ENCODE measurements around the gene TXNDC16.

TXNDC16 gene

GRCh38 chr14:52446355-52446754 lies 106.0 kb downstream of the TXNDC16 start:
- DNase-seq = no peak

GRCh38 chr14:52443506-52443905 lies 108.8 kb downstream of the TXNDC16 start:
- no peak for DNase-seq

- no peak for DNase-seq
Measured at GRCh38 chr14:52442602-52443001, 109.7 kb downstream of the TXNDC16 start.

- DNase-seq = no peak
Measured at GRCh38 chr14:52442166-52442565, 110.1 kb downstream of the TXNDC16 start.

GRCh38 chr14:52439476-52439875 lies 112.8 kb downstream of the TXNDC16 start:
- no peak for DNase-seq

- no peak for DNase-seq
Measured at GRCh38 chr14:52434955-52435354, 117.3 kb downstream of the TXNDC16 start.

GRCh38 chr14:52430474-52430873 lies 121.8 kb downstream of the TXNDC16 start:
- DNase-seq = no peak

- no peak for DNase-seq
Measured at GRCh38 chr14:52429451-52429850, 122.9 kb downstream of the TXNDC16 start.

GRCh38 chr14:52427460-52427859 lies 124.8 kb downstream of the TXNDC16 start:
- no peak for DNase-seq

- no peak for DNase-seq
Measured at GRCh38 chr14:52422650-52423356, 129.5 kb downstream of the TXNDC16 start.

- DNase-seq = no peak
Measured at GRCh38 chr14:52417139-52417538, 135.2 kb downstream of the TXNDC16 start.

- DNase-seq = no peak
Measured at GRCh38 chr14:52413729-52414408, 138.4 kb downstream of the TXNDC16 start.

GRCh38 chr14:52412426-52412825 lies 139.9 kb downstream of the TXNDC16 start:
- no peak for DNase-seq

- no peak for DNase-seq
Measured at GRCh38 chr14:52405314-52405713, 147.0 kb downstream of the TXNDC16 start.

GRCh38 chr14:52402812-52403526 lies 149.3 kb downstream of the TXNDC16 start:
- DNase-seq = no peak

GRCh38 chr14:52400846-52401245 lies 151.5 kb downstream of the TXNDC16 start:
- DNase-seq = no peak

GRCh38 chr14:52399921-52400595 lies 152.2 kb downstream of the TXNDC16 start:
- DNase-seq = no peak

GRCh38 chr14:52399104-52399503 lies 153.2 kb downstream of the TXNDC16 start:
- no peak for DNase-seq

GRCh38 chr14:52397844-52398243 lies 154.5 kb downstream of the TXNDC16 start:
- DNase-seq = no peak

GRCh38 chr14:52395728-52396127 lies 156.6 kb downstream of the TXNDC16 start:
- no peak for DNase-seq

GRCh38 chr14:52391881-52392615 lies 160.3 kb downstream of the TXNDC16 start:
- DNase-seq = no peak
